Activated T-cell treated with anti-CD3 and anti-CD28 coated beads for 1 hour (primary cell): ENCODE results near the gene LLGL2.
A peak's percentile ranks its signal among the peaks of the same experiment; 100 is the strongest.
"Not testable (repeated sequence)": the region's sequence is repeated elsewhere in the genome, so short reads cannot be mapped to it uniquely, and the experiment has no call there.

Experiments used
- DNase-seq: peaks from one replicate; pipeline ENCODE4 v3.0.0-alpha.2; 2020; ENCODE audit warnings: low read depth

LLGL2 gene

DNA sequence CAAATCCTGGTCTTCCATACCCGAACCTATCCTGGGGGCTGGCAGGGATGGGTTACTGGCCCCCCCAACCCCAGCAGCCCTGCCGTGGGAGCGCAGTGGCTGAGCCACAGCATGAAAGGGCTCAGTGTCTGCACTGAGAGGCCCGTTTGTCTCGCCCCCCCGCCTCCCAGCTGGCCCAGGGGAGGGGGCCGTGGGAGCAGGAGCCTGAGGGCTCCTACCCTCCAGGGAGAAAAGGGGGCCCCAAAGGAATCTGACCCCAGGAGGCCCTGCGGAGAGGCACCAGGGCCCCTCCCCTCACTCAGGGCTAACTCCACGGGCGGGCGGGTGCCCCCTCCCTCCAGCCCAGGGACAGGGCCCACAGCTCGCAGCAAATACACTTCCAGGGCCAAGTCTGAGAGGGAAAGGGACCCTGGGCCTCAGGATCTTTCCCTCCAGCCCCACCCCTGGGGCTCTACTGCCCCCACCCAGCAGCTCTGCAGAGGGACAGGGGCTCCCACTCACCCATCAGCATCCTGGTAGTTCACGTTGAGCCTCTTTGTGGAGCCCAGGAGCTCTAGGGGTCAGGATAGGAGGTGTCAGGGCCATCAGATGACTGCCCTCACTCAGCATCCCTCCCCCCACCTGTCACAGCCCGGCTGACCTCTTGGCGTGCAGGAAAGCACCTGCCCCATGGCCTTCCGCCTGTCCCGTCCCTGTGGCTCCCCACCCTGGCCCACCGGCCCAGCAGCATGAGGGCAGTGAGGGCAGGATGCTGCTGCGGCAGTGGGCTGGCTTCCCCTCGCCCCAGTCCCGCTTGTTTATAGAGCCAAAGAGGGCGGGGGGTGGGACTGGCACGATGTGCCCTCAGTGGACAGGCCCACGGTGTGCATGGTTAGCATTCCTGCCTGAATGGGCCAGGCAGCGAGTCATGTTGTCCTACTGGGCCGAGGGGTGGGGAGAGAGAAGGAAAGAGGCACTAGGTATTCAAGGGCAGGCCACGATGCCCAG, 17.5 kb upstream of the LLGL2 start:
- no peak for DNase-seq

DNA sequence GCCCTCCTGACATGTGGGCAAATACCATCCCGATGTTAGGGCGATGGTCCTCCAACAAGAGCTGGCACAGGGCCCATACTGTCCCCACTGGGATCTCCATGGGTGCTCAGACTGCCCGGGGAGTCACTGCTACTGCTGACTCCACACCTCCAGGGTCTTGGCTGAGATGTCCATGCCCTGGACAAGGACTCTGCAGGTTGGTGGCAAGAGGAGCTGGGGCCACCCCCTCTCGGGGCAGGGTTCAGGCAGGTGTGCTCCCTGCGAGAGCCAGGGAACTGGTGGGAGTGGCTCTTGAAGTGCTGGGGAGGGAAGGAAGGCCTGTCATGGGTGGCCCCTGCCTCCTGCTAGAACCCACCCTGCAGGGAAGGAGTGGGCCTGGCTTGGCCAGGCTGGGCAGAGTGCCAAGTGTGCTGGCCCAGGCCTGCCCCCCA, 16.6 kb upstream of the LLGL2 start:
- no peak for DNase-seq

DNA sequence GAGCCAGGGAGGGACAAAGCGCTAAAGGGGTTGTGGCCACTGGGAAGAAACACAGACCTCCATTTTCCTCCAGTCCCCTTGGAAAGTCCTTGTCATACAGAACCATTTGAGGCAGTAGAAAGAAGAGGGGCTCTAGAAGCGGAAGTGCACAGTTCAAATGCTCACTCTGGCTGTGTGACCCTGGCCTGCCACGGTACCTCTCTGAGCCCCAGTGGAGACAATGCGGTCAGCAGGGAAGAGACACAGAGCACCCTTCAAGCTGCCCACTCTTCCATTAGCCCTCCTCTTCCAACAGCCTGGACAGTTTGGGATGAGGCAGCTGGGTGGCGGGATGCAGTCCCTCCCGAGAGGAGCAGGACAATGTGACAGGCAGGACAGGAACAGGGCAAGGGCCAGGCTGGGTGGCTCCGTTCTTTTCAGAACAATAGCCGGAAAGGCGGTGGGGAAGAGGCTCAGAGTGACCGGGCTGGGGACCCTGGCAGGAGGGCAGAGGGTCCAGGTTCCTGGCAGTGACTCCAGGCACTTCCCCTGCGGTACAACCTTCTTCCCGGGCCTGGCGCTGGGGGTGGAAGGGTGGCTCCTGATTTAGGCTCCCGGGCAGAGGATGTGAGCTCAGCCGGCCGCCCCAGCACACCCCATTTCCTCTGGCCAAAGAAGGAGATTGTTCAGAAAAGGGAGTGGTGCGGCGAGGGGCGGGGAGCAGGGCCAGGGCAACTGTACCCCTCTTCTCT, 15.8 kb upstream of the LLGL2 start:
- no peak for DNase-seq

GRCh38 chr17:75511270-75511609, 14.3 kb upstream of the LLGL2 start:
- no peak for DNase-seq

DNA sequence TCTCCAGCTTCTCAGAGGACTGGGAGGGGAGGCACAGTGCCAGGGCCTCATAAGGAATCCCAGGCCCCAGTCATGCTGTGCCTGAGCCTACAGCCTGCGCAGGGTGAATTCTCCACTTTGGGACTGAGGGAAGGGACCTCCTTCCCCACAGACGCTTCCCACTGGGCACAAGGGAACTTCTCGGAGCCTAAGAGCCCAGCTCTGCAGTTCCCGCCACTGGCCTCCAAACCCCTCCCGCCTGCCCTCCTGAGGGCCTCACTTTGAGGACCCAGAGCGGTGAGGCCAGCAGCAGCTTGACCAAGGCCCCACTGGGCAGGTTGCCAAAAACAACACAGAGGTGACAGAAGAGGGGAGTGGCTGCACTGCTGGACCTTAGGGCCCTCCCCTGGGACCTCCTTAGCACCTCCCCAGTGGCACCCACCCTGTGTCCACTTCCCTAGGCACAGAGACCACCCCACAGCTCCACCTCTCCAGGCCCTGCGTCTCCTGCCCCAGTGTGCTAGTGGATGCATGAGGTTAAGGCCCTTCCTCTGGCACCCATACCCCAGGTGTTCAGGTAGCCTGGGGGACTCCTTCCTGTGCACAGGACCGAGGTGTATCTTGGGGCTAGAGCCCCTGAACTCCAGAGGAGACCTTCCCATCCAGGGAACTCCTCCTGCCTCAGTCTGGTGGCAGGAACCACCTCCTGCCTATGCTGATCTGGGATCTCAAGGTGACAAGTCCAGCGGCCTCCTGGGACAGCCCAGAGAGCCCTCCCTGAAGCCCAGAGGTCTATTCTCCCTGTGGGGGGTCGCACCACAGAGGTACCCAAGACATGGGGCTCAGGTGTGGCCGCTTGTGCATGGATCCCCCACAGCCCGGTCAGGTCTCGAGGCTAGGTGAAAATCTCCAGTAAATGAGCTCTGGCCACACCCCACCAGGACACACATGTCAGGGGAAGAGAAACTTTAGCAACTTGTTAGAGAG, 13.6 kb upstream of the LLGL2 start:
- DNase-seq: no peak

GRCh38 chr17:75512926-75513640, 12.4 kb upstream of the LLGL2 start:
- DNase-seq: no peak

- DNase-seq: no peak
Measured at GRCh38 chr17:75513641-75514000, 11.9 kb upstream of the LLGL2 start.

DNA sequence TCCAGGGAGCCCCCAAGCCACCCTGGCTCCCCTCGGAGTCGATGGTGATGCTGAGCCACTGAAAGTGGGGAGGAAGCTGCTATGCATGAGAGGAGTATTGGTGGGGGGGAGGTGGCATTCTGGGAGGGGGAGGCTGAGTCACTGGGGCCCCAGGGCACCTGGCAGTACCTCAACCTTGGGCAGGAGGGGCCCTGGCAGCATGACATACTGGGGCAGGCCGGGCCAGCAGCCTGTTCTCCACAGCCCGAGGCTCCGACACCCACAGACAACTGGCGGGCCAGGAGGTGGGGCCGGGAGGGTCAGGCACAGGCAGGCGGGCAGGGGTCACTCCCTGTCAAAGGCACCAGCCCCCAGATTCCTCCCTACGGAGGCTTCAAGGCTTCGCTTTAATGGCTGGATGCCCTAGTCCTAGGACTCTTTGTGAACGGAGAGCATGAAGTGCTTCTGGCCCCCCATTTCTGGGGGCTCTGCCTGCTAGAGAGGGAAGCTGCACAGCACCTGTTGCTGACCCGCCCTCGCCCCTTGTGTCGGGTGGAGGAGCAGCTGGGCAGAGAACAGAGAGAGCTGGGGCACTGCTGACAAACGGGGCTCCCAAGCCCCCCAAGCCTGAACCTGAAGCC, 11.1 kb upstream of the LLGL2 start:
- no peak for DNase-seq

GRCh38 chr17:75514919-75515495, 10.5 kb upstream of the LLGL2 start:
- DNase-seq: no peak

DNA sequence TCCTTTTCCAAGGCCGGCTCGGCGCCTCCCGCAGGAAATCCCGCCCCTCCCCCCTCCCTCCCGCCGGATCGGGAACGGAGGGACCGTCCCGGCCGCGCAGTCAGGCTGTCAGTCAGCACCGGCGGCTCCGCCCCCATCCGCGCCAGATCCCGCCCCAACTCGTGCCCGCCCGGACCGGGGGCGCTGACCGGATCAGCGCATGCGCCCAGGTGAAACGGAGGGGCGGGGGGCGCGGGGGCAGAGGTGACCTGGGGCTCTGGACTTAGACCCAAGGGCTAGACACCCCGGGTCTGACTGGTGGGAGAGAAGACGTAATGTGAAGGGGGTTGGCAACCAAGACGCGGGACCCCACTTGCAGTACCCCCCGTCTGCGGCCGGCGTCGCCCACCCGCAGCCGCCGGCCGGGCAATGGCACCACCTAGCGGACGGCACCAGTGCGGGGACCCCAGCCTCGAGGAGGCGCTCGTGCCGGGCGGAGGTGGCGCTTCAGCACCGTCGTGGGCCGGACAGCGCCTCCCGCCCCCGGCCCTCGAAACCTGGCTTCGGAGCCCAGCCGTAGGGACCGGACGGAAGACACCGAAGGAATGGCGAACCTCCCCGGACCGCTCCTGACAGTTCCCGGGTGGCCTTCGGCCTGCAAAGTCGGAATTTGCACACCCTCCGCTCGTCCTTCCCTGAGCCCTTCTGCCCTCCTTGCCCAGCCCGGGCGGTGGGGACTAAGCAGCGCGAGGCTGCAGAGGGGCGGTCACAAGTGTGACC, 9.8 kb upstream of the LLGL2 start, which contains the start of gene CASKIN2:
Gene CASKIN2, minus strand, starts transcription at position 42 of the 759 bp plus-strand sequence. CDS start 1,733 bp downstream, outside the sequence.
- DNase-seq: peak; percentile 60

- DNase-seq: peak; percentile 92
Measured at GRCh38 chr17:75516255-75516618, 9.3 kb upstream of the LLGL2 start, which contains the start of gene TSEN54. TSEN54 (plus strand) TSS chr17:75516528; CDS start chr17:75516561, 33 bp downstream.

- DNase-seq: peak; percentile 20
Measured at GRCh38 chr17:75516619-75517296, 8.7 kb upstream of the LLGL2 start.

- DNase-seq: no peak
Measured at GRCh38 chr17:75517297-75517865, 8.1 kb upstream of the LLGL2 start.

DNA sequence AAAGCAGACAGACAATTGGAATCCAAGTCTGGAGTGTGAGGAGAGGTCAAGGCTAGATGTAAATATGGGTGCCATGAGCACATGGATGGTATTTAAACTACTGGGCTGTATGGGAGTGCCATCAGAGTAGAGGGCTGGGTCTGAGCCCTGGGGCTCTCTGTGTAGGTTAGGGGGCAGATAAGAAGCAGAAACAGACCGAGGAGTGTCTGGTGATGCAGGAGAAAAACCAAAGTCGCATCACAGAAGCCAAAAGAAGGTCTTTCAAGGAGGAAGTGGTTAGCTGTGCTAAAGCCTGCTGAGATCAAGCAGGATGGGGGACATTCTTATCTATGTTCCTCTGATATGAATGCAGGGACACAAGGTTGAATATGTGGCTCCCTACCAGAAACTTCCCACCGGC, 7.3 kb upstream of the LLGL2 start:
- DNase-seq: no peak

DNA sequence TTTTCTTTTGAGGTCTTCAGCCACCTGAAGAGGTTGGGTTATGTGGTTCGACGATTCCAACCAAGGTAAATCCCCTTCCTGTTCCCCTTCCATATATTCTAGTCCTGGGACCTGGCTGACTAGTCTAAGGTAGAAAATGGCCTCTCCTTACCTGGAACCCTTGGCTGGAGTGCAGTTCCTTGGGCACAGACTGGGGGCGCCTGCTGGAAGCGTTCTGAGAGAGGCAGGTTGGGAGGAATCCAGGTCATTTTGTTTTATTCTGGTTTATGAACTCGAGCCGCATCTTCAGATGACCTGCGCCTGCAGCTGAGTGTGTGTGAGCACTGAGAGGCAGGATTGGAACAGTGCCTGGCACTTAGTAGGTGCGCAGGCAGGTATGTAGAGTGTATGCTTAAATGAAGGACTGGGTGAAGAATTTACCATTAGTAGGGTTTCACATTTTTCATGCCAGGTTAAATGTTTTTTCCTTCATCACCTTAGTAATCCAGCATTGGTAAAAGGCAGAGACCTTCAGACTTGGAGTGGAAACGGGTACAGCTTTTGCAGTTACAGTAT, 6.4 kb upstream of the LLGL2 start:
- no peak for DNase-seq

DNA sequence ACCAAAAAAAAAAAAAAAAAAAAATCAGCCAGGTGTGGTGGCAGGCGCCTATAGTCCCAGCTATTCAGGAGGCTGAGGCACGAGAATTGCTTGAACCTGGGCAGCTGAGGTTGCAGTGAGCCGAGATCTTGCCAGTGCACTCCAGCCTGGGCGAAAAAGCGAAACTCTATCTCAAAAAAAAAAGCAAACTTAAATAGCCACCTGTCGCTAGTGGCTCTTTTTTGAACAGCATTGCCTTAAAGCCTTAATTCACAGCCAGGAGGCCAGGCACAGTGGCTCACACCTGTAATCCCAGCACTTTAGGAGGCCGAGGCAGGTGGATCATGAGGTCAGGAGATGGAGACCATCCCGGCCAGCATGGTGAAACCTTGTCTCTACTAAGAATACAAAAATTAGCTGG, 5.1 kb upstream of the LLGL2 start:
- not testable (repeated sequence) for DNase-seq

GRCh38 chr17:75521290-75521689, 4.2 kb upstream of the LLGL2 start:
- DNase-seq: no peak

- DNase-seq: no peak
Measured at GRCh38 chr17:75521951-75522727, 3.4 kb upstream of the LLGL2 start.
